Neural progenitor cell (in vitro differentiated cells): ENCODE results near the gene SMPDL3B.

Experiments used
- EZH2 ChIP-seq: fragments of 200-600 bp; sonication (generic); IDR thresholded peaks from 2 replicates; pipeline ENCODE4 v1.6.1; 2017; ENCODE audit warnings: antibody characterized with exemption, mild to moderate bottlenecking, moderate library complexity
- EZH2phosphoT487 ChIP-seq: fragments of 200-600 bp; sonication (generic); IDR thresholded peaks from 2 replicates; pipeline ENCODE4 v1.6.1; 2017; ENCODE audit warnings: antibody characterized with exemption
- TF ChIP-seq, protein P1 (sequence below): fragments of 200-600 bp; sonication (generic); IDR thresholded peaks from 2 replicates; pipeline ENCODE4 v1.5.1; 2017; ENCODE audit warnings: antibody characterized with exemption, mild to moderate bottlenecking

- TF ChIP-seq, protein P1, sequence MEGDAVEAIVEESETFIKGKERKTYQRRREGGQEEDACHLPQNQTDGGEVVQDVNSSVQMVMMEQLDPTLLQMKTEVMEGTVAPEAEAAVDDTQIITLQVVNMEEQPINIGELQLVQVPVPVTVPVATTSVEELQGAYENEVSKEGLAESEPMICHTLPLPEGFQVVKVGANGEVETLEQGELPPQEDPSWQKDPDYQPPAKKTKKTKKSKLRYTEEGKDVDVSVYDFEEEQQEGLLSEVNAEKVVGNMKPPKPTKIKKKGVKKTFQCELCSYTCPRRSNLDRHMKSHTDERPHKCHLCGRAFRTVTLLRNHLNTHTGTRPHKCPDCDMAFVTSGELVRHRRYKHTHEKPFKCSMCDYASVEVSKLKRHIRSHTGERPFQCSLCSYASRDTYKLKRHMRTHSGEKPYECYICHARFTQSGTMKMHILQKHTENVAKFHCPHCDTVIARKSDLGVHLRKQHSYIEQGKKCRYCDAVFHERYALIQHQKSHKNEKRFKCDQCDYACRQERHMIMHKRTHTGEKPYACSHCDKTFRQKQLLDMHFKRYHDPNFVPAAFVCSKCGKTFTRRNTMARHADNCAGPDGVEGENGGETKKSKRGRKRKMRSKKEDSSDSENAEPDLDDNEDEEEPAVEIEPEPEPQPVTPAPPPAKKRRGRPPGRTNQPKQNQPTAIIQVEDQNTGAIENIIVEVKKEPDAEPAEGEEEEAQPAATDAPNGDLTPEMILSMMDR = no peak
- TF ChIP-seq EZH2 = no peak
- TF ChIP-seq EZH2phosphoT487 = no peak
Observed at GRCh38 chr1:27963393-27963792, 28.6 kb downstream of the SMPDL3B start.
